Mesendoderm (in vitro differentiated cells): ENCODE data around the gene FBXL17.

Source experiments
- DNase-seq: peaks from one replicate; pipeline ENCODE4 v3.0.0; 2013
- H2AK5ac ChIP-seq: 2 replicates; pipeline ENCODE4 v1.6.1; 2013; ENCODE audit warnings: low read length, inconsistent platforms
- H2BK120ac ChIP-seq: 2 replicates; pipeline ENCODE4 v1.6.1; 2013; ENCODE audit warnings: low read depth, mild to moderate bottlenecking, low read length, moderate library complexity, mixed read lengths
- H2BK15ac ChIP-seq: replicated peaks from 2 replicates; pipeline ENCODE4 v1.6.1; 2013; ENCODE audit warnings: low read depth, mild to moderate bottlenecking, moderate library complexity
- H2BK5ac ChIP-seq: 2 replicates; pipeline ENCODE4 v1.6.1; 2013; ENCODE audit warnings: low read length, inconsistent platforms
- H3K18ac ChIP-seq: 2 replicates; pipeline ENCODE4 v1.6.1; 2013; ENCODE audit warnings: mild to moderate bottlenecking, low read length, mixed read lengths
- H3K23ac ChIP-seq: one replicate; pipeline ENCODE4 v1.6.1; 2013; ENCODE audit warnings: low read length
- H3K27ac ChIP-seq: 2 replicates; pipeline ENCODE4 v1.5.1; 2013; ENCODE audit warnings: low read depth, mild to moderate bottlenecking, inconsistent platforms, low read length, moderate library complexity
- H3K27me3 ChIP-seq: 2 replicates; pipeline ENCODE4 v1.6.1; 2013; ENCODE audit warnings: low read length, control low read depth, mild to moderate bottlenecking, inconsistent platforms; ENCODE audit not compliant: insufficient read depth, poor library complexity
- H3K36me3 ChIP-seq: 2 replicates; pipeline ENCODE4 v1.6.1; 2013; ENCODE audit warnings: low read length, inconsistent platforms; ENCODE audit not compliant: control insufficient read depth, insufficient read depth
- H3K4ac ChIP-seq: one replicate; pipeline ENCODE4 v1.6.1; 2013; ENCODE audit warnings: low read depth, mild to moderate bottlenecking, low read length, moderate library complexity
- H3K4me1 ChIP-seq: 2 replicates; pipeline ENCODE4 v1.6.1; 2013; ENCODE audit warnings: low read depth, low read length, inconsistent platforms; ENCODE audit not compliant: control insufficient read depth
- H3K4me2 ChIP-seq: 2 replicates; pipeline ENCODE4 v1.6.1; 2013; ENCODE audit warnings: low read length
- H3K4me3 ChIP-seq: 2 replicates; pipeline ENCODE4 v1.5.1; 2013; ENCODE audit warnings: mild to moderate bottlenecking, low read length
- H3K56ac ChIP-seq: one replicate; pipeline ENCODE4 v1.6.1; 2013; ENCODE audit warnings: low read length
- H3K79me1 ChIP-seq: 2 replicates; pipeline ENCODE4 v1.6.1; 2013; ENCODE audit warnings: low read length, inconsistent platforms
- H3K79me2 ChIP-seq: 2 replicates; pipeline ENCODE4 v1.6.1; 2013; ENCODE audit warnings: mild to moderate bottlenecking, low read length; ENCODE audit not compliant: control insufficient read depth, insufficient read depth
- H3K9ac ChIP-seq: 2 replicates; pipeline ENCODE4 v1.6.1; 2013; ENCODE audit warnings: low read length, inconsistent platforms
- H4K5ac ChIP-seq: one replicate; pipeline ENCODE4 v1.6.1; 2013; ENCODE audit warnings: low read length
- H4K8ac ChIP-seq: one replicate; pipeline ENCODE4 v1.6.1; 2013; ENCODE audit warnings: low read depth, mild to moderate bottlenecking, control low read depth, low read length, moderate library complexity
- WGBS: extraction: QIAGEN DNeasy Blood & Tissue Kit; methylation state at CpG from one replicate; pipeline ENCODE4 v1.1.7; 2013; ENCODE audit warnings: low lambda C conversion rate, missing lambda C conversion rate; ENCODE audit not compliant: insufficient coverage; ENCODE audit errors: extremely low coverage; 5-methylcytosine and 5-hydroxymethylcytosine counted together

The FBXL17 gene

DNA sequence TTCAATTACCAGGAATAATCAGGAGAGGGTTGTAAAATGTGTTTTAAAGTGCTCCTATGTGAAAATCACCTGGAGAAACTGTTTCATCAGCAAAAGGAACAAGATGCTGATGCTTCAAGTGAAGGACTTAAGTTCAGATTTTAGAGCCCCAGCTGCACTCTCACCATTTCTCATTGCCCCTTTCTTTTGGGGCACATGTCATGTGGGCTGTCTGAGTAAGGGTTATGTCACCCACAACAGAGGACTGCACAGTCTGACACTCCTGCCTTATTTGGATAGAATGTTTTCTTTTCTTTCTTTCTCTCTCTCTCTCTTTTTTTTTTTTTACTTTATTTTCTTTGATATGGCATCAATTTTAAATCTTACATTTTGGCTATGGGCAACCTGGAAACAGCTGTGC is 507.1 kb downstream of the FBXL17 start:
- no peaks in the 10 kb centered on the region for H3K4me1 ChIP-seq

DNA sequence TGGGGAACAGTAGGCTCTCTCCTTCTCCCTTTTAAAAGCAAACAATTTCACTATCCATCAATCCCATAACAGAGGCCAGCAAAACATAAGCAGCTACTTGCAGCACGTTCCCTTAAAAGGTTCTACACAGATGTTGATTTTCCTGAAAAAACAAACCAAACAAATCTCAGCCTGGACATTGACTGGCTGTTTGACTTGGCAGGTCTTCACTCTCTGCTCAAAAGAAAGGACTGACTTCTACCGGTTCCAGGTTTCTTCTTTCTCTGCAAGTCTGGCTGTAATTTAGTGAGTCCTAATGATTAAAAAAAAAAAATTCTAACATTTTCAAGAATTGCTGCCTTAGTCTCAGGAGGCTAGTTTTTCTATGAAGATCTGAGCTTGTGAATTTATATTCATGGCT is 508.0 kb downstream of the FBXL17 start:
- no peaks in the 10 kb centered on the region for H3K36me3 ChIP-seq
- H3K4me1 ChIP-seq = peaks cover 2% of the 10 kb centered on the region
- H2BK15ac ChIP-seq = no peak overlapping the region
- H3K9ac ChIP-seq = no peak overlapping the region
- DNase-seq = no peak
- no peak overlapping the region for H3K56ac ChIP-seq
- H3K79me2 ChIP-seq = no peaks in the 10 kb centered on the region
- no peak overlapping the region for H3K23ac ChIP-seq
- no peak overlapping the region for H4K5ac ChIP-seq
- no peak overlapping the region for H3K4me2 ChIP-seq
- no peak overlapping the region for H2AK5ac ChIP-seq
- no peak overlapping the region for H2BK120ac ChIP-seq
- no peaks in the 10 kb centered on the region for H3K79me1 ChIP-seq
- no peak overlapping the region for H3K27ac ChIP-seq
- WGBS = no CpG with 5 or more reads among the region's 2 CpGs
- no peak overlapping the region for H3K18ac ChIP-seq
- H4K8ac ChIP-seq = no peak overlapping the region
- no peak overlapping the region for H2BK5ac ChIP-seq
- no peaks in the 10 kb centered on the region for H3K27me3 ChIP-seq
- no peak overlapping the region for H3K4me3 ChIP-seq
- no peak overlapping the region for H3K4ac ChIP-seq

More for the DNA sequence above, 507.1 kb downstream of the FBXL17 start:
- DNase-seq = no peak
- no peak overlapping the region for H3K27ac ChIP-seq
- no peak overlapping the region for H4K8ac ChIP-seq
- H2BK15ac ChIP-seq = peak overlapping the region; percentile 38
- H2BK120ac ChIP-seq = no peak overlapping the region
- H3K79me1 ChIP-seq = no peaks in the 10 kb centered on the region
- no peaks in the 10 kb centered on the region for H3K36me3 ChIP-seq
- no peak overlapping the region for H2BK5ac ChIP-seq
- no peak overlapping the region for H3K23ac ChIP-seq
- H3K79me2 ChIP-seq = no peaks in the 10 kb centered on the region
- H3K4me3 ChIP-seq = no peak overlapping the region
- no peak overlapping the region for H3K4ac ChIP-seq
- no peak overlapping the region for H3K9ac ChIP-seq
- no peak overlapping the region for H2AK5ac ChIP-seq
- no peak overlapping the region for H3K4me2 ChIP-seq
- H3K27me3 ChIP-seq = no peaks in the 10 kb centered on the region
- no peak overlapping the region for H3K56ac ChIP-seq
- H3K18ac ChIP-seq = no peak overlapping the region
- H4K5ac ChIP-seq = no peak overlapping the region

DNA sequence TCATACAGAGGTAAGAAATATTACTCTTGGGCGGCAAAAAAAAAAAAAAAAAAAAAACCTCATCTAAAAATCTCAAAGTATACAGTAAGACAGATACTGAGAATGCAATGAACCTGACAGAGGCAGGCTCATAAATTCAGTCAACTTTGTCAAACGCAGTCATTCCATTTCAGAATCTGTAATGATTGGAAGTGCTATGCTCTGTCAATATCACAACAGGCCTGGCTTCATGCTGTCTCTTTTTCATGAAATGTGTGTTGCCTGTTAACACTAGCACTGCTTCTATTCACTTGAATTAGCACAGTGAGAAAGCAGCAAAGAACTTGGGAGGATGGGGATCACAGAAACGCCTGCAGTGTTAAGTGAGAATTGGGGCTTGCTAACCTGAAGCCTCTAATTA is 510.9 kb downstream of the FBXL17 start:
- no peak for DNase-seq

GRCh38 chr5:107869438-107870115 is 512.3 kb downstream of the FBXL17 start:
- H3K23ac ChIP-seq = no peak overlapping the region
- H3K27me3 ChIP-seq = no peaks in the 10 kb centered on the region
- peak; percentile 29 for DNase-seq
- no peak overlapping the region for H2BK5ac ChIP-seq
- WGBS = no CpG with 5 or more reads among the region's 4 CpGs
- H3K27ac ChIP-seq = no peak overlapping the region
- H3K56ac ChIP-seq = peak overlapping the region; percentile 50
- no peak overlapping the region for H2BK120ac ChIP-seq
- no peak overlapping the region for H2BK15ac ChIP-seq
- H3K4me1 ChIP-seq = peaks cover 2% of the 10 kb centered on the region
- no peak overlapping the region for H2AK5ac ChIP-seq
- H3K79me2 ChIP-seq = no peaks in the 10 kb centered on the region
- H3K79me1 ChIP-seq = no peaks in the 10 kb centered on the region
- H3K18ac ChIP-seq = no peak overlapping the region
- no peak overlapping the region for H3K4ac ChIP-seq
- H3K4me2 ChIP-seq = no peak overlapping the region
- H4K8ac ChIP-seq = no peak overlapping the region
- H3K9ac ChIP-seq = no peak overlapping the region
- no peak overlapping the region for H3K4me3 ChIP-seq
- H4K5ac ChIP-seq = no peak overlapping the region
- H3K36me3 ChIP-seq = no peaks in the 10 kb centered on the region

More for the DNA sequence above, 510.9 kb downstream of the FBXL17 start:
- peaks cover 2% of the 10 kb centered on the region for H3K4me1 ChIP-seq
- H3K27me3 ChIP-seq = no peaks in the 10 kb centered on the region
- no peak overlapping the region for H3K9ac ChIP-seq
- H3K4ac ChIP-seq = no peak overlapping the region
- no peaks in the 10 kb centered on the region for H3K79me1 ChIP-seq
- no peak overlapping the region for H3K23ac ChIP-seq
- H4K8ac ChIP-seq = no peak overlapping the region
- no peaks in the 10 kb centered on the region for H3K36me3 ChIP-seq
- WGBS = no CpG with 5 or more reads among the region's 3 CpGs
- H3K56ac ChIP-seq = no peak overlapping the region
- H2BK120ac ChIP-seq = no peak overlapping the region
- H3K79me2 ChIP-seq = no peaks in the 10 kb centered on the region
- no peak overlapping the region for H3K27ac ChIP-seq
- H3K4me2 ChIP-seq = no peak overlapping the region
- no peak overlapping the region for H2BK5ac ChIP-seq
- H2AK5ac ChIP-seq = no peak overlapping the region
- H2BK15ac ChIP-seq = no peak overlapping the region
- H3K18ac ChIP-seq = no peak overlapping the region
- no peak overlapping the region for H3K4me3 ChIP-seq
- no peak overlapping the region for H4K5ac ChIP-seq

DNA sequence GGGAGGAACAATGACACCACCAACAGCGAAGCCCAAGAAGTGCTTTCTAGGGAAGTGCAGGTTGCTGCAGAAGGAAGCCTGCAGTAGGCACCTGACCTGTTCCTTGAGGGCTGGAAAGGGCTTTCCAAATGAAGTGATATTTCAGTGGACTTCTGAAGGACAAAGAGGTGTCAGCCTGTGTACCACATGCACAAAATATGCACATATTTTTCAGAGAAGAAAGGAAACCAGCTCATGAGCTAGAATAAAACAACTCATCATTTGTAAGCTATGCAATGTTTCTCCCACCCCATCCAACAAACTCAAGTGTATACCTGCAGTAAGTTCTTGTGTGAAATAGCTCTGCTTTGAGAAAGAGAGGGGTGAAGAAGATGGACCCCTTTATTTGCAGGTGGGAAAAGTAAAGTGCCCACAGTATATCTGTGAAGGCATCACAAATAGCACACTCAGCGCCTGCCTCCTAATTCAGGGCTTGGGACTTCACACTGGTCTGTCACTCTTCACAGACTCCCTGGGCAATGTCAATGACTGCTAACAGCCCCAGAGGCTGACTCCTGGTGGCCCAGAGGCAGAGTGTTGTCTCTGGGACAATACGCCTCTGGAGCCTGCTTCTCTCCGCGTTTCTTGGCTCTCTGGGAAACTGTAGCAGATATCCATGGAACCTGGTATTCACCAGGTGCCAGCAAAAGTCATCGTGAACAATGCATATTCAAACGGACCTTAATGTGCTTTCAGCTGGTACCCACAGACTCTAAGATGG is 513.1 kb downstream of the FBXL17 start:
- Histone ChIP-seq H3K27ac (no peak overlapping the region), H2BK15ac (no peak overlapping the region), H3K4me1 (peaks cover 2% of the 10 kb centered on the region), H4K8ac (no peak overlapping the region), H2AK5ac (no peak overlapping the region), H3K4me3 (no peak overlapping the region), H2BK5ac (no peak overlapping the region), H3K79me1 (no peaks in the 10 kb centered on the region), H3K18ac (no peak overlapping the region), H3K4me2 (no peak overlapping the region), H3K9ac (no peak overlapping the region), H3K56ac (no peak overlapping the region), H3K27me3 (no peaks in the 10 kb centered on the region), H3K4ac (no peak overlapping the region), H2BK120ac (no peak overlapping the region), H3K23ac (no peak overlapping the region), H3K79me2 (no peaks in the 10 kb centered on the region), H3K36me3 (no peaks in the 10 kb centered on the region), H4K5ac (no peak overlapping the region)
- no CpG with 5 or more reads among the region's 7 CpGs for WGBS
- DNase-seq = peak; percentile 76
